IPS-NIHi7 (cell line): ENCODE measurements around the gene GRAP2.
"Not testable (repeated sequence)": the region's sequence is repeated elsewhere in the genome, so short reads cannot be mapped to it uniquely, and the experiment has no call there.

Experiments used
- DNase-seq: peaks from one replicate; pipeline ENCODE4 v3.0.0; 2012; ENCODE audit warnings: mixed read lengths; ENCODE audit errors: extremely low spot score

GRAP2 gene

DNA sequence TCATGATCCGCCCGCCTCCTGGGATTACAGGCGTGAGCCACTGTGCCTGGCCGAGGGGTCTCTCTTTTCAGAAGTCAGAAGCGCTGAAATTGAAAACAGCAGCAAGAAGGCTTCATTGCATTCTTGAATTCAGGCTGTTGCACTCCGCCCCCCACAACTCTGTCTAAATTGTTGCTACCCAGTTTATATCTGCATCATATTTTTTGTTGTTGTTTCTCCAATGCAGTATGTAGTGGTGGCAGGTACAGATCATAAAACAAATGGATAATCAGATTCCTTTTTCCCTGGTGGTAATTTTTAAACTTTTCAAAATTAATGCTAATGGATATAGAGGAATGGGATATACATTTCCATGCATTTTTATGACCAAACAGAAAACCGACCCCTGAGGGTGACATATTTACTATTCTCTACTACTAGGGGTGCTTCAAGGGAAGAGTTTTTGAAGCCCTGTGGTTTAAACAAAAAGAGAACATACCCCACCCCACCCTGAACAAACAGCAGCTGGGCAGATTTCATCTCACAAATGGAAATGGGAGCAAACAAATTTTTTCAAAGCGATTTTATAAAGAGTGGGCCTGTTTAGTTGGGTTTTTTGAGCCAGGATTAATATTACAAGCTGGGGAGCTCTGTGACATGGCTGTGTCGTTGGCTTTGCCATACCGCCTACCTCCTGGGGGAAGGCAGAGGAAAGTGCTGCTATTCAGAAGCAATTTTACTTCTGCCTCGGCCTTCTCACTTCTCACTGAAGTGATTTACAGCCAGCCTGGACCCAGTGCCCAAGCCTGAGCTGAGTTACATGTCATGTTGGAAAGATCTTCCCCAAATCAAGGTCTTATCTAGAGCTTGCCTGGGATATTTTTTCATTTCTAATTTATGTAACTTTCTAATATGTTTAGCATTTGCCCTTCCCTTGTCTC is 43.3 kb downstream of the GRAP2 start:
- DNase-seq = no peak

DNA sequence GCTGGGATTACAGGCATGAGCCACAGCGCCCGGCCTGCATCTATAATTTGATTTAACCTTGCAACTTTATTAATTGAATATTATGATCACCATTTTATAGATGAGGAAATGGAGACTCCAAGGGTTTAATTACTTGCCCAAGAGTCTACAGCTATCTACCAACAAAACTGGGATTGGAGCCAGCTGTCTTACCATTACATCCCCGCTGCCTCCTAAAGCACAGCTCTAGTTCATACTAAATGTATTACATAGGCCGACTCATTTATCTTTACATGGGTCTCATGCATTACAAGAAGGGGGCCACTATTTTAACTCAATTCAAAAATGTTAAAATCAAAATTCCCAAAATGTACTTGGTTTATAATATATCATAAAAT is 45.2 kb downstream of the GRAP2 start:
- DNase-seq = no peak

DNA sequence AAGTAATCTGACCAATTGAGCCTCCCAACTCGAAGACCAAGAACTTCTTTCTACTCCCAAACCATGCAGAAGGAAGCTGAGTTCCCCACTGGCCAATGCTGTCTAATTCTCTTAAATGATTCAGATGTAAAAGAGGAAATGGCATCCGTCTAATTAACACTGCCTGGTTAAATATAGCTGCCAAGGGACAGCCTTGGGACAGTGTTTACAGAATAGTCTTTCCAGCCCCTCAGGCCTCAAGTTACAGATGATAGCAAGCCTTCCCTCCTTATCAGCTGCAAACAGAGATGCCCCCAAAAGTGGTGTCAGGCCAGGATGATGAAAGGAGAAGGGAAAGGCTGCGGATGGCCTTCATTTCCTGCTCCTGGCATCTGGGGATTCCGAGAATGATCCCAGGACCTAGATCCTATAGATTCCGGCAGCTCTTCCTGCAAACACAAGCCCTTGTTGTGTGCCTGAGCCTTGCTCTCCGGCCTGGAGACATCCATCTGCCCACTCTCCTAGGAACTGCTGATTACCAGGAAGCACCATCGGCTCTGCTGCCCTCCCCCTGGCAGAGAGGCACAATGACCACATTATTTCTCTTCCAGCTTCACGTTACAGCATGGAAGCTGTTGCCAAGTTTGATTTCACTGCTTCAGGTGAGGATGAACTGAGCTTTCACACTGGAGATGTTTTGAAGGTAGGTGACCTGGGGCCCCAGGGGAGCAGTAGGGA is 45.8 kb downstream of the GRAP2 start:
- no peak for DNase-seq

DNA sequence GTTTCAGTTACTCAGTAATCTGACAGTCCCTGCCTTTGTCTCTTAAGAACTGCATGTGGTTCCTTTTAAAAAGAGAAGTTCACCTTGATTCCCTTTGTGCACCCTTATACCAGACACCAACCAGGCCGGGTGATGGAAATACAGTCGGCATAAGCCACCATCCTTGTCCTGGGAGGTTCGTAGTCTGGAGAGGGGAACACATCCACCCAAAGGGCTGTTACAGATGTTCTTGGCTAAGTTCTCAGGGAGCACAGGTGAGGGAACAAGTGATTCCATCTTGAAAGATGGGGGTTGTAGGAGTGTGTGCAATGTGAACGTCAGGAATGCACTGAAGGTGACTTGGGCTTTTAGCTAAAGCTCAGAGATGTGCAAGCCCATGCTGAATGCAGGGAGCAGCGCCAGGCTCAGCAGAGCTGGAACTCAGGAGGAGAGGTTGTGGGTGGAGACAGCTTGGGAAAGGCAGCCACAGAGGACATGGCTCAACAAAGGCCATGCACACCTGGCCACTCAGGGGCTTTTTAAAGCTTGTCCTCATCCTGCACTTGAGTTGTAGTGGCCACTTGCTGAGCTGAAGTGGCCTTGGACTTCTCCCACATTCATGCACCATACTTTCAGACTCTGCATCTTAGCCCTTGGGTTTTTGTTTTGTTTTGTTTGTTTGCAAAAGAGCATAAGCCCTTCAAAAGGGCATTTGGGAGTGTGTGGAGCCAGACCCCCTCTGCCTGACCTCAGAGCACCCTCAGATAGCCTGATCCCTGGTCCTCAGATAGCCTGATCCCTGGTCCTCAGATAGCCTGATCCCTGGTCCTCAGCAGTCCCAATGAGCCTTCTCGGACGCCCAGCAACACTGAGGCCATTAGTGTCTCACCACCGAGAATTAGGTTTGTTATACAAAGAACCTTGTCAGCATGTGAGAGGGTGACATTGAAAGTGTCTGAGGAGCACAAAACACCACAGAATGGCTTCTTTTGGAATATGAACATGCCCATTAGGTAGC is 46.6 kb downstream of the GRAP2 start:
- DNase-seq = no peak

DNA sequence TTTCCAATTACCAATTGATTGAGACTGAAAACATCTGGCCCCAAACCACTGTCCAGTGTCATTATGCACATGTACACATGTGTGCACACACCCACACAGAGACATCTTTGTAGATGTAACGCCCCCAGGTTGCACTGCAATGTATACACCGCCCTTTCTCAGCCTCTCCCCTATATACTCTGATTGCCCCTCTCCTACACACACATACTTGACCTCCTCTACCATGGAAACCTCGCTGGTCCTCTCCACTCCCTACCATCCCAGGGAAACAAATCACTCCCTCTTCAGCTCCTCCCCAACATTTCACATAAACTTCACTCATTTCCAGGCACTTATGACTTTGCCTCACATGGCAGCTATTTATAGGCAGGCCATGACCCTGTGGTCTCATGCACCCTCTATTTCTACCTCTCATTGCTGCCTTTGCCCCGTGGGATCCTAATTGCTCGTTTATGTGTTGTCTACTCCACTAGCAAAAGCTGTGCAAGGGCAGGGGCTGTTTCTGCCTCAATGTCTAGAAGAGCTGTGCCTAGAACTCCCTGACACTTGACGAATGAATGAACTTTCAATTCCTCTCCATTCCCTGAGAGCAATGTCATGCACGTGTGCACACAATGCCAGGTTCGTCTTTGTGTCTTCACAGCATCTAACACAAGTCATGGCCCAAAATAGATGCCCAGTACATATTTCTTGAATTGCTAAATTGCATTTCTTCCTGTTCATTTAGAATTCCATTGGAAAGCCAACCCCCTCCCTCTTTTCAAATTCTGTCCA is 49.3 kb downstream of the GRAP2 start:
- no peak for DNase-seq

DNA sequence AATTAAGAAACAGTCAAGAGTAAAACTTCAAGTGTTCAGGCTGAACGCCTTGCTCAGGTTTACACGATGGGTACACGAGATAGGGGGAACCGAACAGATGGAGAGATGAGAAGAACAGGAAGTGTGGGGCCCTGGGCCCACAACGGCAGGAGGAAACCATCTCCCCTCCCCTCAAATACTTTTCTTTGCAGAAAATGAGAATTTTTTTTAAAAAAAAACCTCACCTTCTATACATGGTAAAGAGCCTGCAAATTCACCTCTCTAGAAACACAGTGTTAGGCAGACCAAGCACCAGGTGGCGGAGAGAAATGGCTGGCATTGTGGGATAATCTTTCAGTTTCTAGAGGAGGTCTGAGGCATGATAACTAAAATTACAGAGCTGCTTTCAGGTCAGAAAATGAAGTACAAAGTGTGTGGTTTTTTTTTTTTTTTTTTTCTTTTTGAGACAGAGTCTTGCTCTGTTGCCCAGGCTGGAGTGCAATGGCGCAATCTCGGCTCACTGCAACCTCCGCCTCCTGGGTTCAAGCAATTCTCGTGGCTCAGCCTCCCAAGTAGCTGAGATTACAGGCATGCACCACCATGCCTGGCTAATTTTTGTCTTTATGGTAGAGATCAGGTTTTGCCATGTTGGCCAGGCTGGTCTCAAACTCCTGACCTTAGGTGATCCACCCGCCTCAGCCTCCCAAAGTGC is 50.9 kb downstream of the GRAP2 start:
- DNase-seq = not testable (repeated sequence)

DNA sequence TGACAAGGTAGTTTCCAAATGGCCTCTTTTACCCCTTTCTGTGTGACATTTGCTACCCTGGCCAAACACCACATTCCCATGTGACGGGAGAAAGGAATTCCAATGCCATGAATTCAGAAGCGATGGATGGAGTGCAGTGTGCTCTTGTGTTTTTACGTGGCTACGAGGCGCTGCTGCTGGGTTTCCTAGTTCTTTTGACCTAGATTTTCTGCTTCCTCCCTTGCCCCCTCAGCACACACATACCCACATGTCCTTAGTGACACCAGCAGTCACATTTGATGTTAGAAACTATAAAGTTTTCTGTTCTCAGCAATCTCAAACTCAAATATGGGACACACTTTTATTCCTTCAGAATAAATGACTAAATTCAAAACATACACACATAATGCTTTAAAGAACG is 51.5 kb downstream of the GRAP2 start:
- no peak for DNase-seq

DNA sequence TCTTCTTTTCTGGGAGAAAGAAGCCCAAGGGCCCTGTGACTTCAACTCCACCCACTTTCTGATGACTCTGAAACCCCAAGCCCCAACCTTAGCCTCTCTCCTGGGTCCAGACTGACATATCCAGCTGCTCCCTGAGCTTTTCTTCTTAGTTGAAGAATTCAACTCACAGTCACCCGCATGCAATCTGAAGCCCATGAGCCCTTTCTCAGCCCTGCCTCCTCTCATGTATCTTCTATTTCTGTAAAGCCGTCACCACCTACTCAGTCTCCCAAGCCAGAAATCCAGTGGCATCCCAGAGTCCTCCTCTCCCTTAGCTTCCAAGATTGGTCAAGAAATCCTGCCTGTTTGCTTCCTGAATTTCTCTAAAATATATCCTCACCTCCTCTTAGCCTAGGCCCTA is 52.2 kb downstream of the GRAP2 start:
- DNase-seq = no peak

DNA sequence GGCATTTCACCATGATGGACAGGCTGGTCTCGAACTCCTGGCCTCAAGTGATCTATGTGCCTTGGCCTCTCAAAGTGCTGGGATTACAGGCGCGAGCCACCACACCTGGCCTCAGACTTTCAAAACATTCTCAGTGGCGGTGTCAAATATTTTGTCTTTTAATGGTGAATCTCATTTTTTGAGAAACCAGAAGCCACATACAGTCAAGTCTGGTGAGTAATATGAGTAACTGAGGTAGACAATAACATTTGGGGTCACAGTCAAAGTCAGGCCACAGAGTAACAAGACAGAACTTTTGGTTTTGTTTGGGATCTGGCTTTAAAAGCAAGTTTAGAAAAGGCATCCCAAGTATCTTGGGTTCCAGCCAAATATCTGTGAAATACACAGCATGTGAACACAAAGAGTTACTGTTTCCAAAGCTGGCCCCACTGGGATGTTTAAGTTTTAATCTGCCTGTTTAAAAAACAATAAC is 53.7 kb downstream of the GRAP2 start:
- no peak for DNase-seq

DNA sequence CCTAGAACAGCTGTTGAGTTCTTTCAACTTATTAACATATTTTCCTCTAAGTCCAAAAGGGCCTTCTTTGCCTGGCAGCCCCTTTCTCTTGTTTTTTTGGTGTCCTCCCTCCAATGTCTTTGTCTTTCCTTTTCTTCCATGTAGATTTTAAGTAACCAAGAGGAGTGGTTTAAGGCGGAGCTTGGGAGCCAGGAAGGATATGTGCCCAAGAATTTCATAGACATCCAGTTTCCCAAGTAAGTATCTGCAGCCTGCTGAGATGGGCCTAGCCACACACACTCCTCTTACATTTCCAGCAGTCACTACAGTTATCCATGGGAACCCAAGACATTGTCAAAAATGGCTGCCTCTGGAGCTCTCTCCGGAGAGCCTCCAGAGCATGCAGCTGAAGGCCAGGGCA is 54.8 kb downstream of the GRAP2 start:
- DNase-seq = no peak

DNA sequence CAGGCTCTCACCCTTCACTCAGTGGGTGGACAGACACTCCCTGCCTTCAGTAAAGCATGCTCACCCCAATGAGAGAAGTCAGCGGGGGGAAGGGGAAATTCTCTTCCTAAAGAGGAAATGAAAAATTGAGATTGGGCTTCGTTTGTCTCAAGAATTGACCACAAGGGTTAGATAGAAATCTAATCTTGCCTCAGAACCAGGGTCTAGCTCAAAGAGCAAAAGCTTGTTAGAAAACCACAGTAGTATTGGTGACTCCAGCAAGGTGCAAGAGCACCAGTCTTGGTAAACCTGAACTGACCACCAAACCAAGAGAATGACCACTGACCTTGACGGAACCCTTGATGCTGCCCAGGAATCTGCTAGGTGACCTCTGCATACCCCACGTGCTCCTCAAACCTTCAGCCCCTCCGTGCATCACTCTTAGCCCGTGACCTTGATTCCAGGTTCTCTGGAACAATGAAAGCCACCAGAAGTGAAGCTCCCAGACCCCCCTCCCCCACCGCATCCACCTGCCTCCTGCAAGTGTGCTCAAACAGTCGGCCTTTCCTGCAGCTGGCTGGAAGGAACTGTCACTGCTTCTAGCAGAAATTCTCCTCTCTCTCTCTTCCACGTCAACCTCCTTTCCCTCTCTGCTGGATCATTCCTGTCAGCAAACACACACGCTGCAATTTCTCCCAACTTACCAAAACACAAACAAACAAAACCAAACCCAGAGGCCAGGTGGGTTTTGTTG is 56.2 kb downstream of the GRAP2 start:
- DNase-seq = no peak

DNA sequence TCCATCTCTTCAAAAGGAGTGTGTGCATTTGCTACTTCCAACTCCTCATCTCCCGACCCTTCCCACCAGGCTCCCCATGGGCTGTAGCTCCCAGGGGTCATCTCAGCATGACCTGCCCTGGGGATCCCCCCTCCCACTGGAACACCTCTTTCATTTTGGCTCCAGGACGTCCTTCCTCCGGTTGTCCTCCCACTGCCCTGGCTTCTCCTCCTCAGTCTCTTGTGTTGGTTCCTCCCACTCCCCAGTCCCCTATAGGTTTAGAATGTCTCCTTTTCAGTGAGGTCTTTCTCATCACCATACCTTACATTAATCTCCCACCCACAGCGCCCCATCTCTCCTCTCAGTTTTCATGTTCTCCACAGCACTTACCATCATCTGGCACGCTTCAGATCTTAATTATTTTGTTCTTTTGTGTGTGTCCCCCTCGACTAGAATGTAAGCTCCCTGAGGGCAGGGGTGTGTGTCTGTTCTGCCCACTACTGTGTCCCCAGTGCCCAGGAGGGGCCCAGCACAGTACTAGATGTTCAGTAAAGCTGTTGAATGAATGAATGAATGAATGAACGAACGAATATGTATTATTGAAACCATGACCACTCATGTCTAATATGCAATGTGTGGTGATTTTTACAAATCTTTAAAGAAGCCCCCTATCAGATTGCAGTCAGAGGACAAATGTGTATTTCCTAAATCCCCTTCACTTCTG is 57.3 kb downstream of the GRAP2 start:
- DNase-seq = no peak

DNA sequence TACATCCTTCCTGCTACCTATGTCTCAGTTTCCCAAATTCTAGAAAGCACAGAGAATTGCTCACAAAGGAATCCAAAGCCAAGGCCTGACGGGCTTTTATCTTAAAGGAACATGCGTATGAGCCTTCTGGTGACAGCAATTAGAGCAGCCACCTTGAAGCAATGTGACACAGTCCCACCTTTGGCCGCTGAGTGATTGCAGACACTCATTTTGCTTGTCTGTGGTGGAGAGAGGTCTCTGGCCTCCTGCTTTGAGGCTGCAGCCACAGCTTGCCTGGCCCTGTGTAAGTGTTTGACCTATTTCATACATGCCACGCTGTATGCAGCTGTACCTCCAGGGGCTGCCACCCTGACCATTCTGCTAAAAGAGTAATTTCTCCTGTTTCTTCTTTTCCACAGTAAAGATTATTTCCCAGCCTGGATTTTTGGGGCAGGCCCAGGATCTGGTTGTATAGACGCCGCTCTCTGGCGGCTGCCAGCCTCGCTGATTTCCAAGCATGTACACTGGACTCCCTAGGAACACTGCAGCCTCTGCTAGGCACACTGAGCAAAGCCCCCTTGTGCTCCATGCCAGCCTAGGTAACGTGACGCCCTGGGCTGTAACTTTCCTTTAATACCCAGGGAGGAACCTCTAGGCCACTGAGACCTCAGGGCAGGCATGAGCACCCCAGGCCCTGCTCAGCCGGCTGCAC is 58.2 kb downstream of the GRAP2 start:
- DNase-seq = no peak

DNA sequence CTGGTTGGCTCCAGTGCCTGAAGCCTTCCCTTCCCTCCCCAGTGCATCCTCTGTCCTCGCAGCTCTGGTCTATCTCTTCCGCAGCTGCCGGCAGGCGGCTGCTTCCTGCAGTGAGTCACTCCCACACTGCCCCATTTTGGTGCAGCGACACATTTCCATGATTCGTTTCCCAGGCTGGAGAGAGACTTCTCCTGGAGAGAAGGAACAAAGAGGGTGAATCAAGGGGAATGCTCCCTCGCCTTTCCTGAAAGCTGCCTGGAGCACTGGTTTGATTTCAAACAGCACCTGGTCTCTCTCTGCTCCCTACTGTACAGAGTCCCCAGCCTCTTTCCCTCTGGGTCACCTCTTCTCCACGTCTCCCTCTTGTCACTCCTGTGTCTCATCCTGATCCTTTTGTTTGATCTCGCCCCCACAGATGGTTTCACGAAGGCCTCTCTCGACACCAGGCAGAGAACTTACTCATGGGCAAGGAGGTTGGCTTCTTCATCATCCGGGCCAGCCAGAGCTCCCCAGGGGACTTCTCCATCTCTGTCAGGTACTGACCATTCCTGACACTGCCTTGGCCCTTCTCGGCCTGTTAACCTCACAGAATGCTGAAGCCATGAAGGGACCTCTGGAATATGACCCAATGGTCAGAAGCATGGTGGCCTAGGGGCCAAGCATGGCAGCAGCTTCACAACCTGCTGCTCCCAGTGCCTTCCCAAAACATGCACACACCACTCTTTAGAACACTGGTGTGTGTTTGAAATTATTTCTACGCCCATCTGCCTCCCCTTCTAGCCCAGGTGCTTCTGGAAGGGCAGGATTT is 59.0 kb downstream of the GRAP2 start, which contains the start of gene TMA7B:
Gene TMA7B (plus strand): TSS at position 758 of the 808 bp plus-strand sequence. CDS start 3,978 bp downstream, outside the sequence.
- DNase-seq = peak; percentile 78

DNA sequence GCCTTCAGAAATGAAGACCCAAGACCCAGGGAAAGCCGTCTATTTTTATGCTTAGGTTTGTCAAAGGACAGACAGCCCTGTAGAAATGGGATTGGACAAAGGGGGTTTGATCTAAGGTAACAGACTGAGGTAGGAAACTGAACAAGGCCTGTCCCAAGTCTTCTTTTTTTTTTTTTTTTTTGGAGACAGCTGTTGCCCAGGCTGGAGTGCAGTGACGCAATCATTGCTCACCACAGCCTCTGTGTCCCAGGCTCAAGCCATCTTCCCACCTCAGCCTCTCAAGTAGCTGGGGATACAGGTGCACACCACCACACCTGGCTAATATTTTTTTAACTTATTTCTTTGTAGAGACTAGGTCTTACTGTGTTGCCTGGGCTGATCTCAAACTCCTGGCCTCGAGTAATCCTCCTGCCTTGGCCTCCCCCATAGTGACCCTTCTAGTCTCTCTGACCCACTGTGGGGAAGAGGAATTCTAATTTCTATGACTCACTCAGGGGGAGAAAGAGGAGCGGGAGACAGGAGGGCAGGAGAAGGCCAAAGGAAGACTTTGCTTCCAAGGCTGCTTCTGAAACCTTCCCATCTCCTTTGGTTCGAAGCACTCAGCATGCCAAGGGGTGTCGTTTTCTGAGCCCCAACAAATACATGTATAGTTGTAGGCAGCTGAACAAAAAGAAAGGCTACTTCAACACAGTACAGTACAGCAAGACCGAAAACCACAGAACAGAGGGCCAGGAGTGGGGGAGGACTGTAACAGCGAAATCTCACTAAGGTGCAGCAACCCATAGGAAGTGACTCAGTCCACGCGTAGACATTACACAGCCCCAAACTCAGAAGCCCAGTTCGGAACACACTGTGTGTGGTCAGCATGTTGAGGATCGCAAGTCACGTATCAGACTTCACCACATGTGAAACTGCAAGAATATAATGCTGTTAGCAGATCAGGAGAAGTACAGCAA is 60.2 kb downstream of the GRAP2 start:
- no peak for DNase-seq

DNA sequence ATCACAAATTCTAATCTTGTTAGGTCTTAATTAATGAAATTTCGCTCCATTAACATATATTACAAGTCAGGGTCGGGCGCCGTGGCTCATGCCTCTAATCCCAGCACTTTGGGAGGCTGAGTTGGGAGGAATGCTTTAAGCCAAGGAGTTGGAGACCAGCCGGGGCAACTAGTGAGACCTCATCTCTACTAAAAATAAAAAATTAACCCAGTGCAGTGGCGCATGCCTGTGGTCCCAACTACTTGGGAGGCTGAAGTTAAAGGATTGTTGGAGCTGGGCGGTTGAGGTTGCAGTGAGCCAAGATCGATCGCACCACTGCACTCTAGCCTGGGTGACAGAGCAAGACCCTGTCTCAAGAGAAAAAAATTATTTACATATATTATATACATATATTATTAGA is 61.2 kb downstream of the GRAP2 start:
- DNase-seq = no peak
